GM19238 (cell line): ENCODE measurements around the gene RELCH.

Source experiments
- DNase-seq: peaks from one replicate; pipeline ENCODE4 v3.0.0; 2011; ENCODE audit warnings: low spot score; ENCODE audit not compliant: insufficient read length

Gene RELCH

GRCh38 chr18:62258093-62258492, 71.0 kb downstream of the RELCH start:
- DNase-seq: no peak

GRCh38 chr18:62258616-62259015, 71.6 kb downstream of the RELCH start:
- DNase-seq: no peak

GRCh38 chr18:62262061-62262460, 75.0 kb downstream of the RELCH start:
- no peak for DNase-seq

GRCh38 chr18:62264984-62265383, 77.9 kb downstream of the RELCH start:
- no peak for DNase-seq

GRCh38 chr18:62277045-62277444, 90.0 kb downstream of the RELCH start:
- DNase-seq: no peak

GRCh38 chr18:62279561-62279960, 92.5 kb downstream of the RELCH start:
- no peak for DNase-seq

GRCh38 chr18:62280058-62280457, 93.0 kb downstream of the RELCH start:
- no peak for DNase-seq

GRCh38 chr18:62280786-62281185, 93.7 kb downstream of the RELCH start:
- no peak for DNase-seq

GRCh38 chr18:62281684-62282083, 94.6 kb downstream of the RELCH start:
- DNase-seq: no peak

GRCh38 chr18:62282188-62282629, 95.2 kb downstream of the RELCH start:
- no peak for DNase-seq

- no peak for DNase-seq
Observed at GRCh38 chr18:62284637-62285036, 97.6 kb downstream of the RELCH start.

- DNase-seq: no peak
Observed at GRCh38 chr18:62285281-62285680, 98.2 kb downstream of the RELCH start.

- no peak for DNase-seq
Observed at GRCh38 chr18:62287781-62288664, 101.0 kb downstream of the RELCH start.

- DNase-seq: no peak
Observed at GRCh38 chr18:62288665-62289008, 101.6 kb downstream of the RELCH start.

- DNase-seq: no peak
Observed at GRCh38 chr18:62289047-62289446, 102.0 kb downstream of the RELCH start.

- DNase-seq: no peak
Observed at GRCh38 chr18:62294073-62294472, 107.0 kb downstream of the RELCH start.

- DNase-seq: no peak
Observed at GRCh38 chr18:62300359-62300963, 113.4 kb downstream of the RELCH start.

GRCh38 chr18:62301322-62301721, 114.3 kb downstream of the RELCH start:
- no peak for DNase-seq

GRCh38 chr18:62312851-62313250, 125.8 kb downstream of the RELCH start:
- no peak for DNase-seq

- no peak for DNase-seq
Observed at GRCh38 chr18:62318228-62319180, 131.4 kb downstream of the RELCH start.

GRCh38 chr18:62321201-62321600, 134.1 kb downstream of the RELCH start:
- no peak for DNase-seq
